ENCODE results near the gene F11R.

DNA sequence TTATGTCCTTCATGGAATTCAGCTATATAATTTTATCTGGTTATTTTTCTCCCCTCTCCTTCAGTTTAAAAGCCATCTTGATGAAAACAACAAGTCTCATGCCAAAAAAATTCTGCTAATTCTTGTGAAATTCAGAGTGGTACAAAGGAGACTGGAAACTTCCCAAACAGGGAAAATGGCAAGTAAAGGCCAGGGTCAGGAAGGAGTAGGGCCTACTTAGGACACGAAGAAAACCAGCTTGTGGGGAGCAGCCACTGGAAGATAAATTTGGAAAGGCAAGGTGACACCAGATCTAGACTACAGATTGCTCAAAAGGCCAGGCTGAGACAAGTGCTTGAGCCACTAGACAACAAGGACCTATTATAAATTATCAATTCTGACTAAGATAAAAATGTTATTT is 11.5 kb upstream of the F11R start:
- TF ChIP-seq CTCF (conservative IDR thresholded peaks at IDR 0.05; ENCODE audit: low read depth, low read length) (no peak), BHLHE40 (IDR thresholded peaks at IDR 0.05; ENCODE audit: low read depth, low read length) (no peak)

Data from IMR-90 (cell line).